ENCODE results near the gene SYNGR1. TPM values are rescaled to one million over a fixed set of nuclear protein-coding genes. Genes with fewer than 3 reads are reported as not detected.

SYNGR1 gene
- total RNA-seq, 1 donor from 2014 or later = 5.7 TPM

- no peaks in the 10 kb centered on the region for H3K9me3 ChIP-seq (ENCODE audit: control insufficient read depth in 3 of 3, low read length in 3 of 3)
- H3K4me1 ChIP-seq (ENCODE audit: control insufficient read depth in 3 of 3, insufficient read depth in 3 of 3, low read length in 3 of 3) = peaks cover 0 to 5% (median 0%) of the 10 kb centered on the region in 3 donors
- H3K36me3 ChIP-seq (ENCODE audit: control insufficient read depth in 3 of 3, insufficient read depth in 3 of 3, low read length in 3 of 3) = peaks cover 7 to 17% (median 12%) of the 10 kb centered on the region in 3 donors
- no peak overlapping the region for H3K4me3 ChIP-seq (ENCODE audit: low read length in 3 of 3)
- no peak overlapping the region for H3K27ac ChIP-seq (ENCODE audit: low read depth, low read length)
- no peak overlapping the region for H3K9ac ChIP-seq (ENCODE audit: low read depth in 1 of 3, low read length in 3 of 3)
- peaks cover 8 to 27% (median 18%) of the 10 kb centered on the region in 3 donors for H3K27me3 ChIP-seq (ENCODE audit: control insufficient read depth in 3 of 3, insufficient read depth in 3 of 3, low read length in 3 of 3)
Measured at GRCh38 chr22:39381009-39381755, 31.4 kb downstream of the SYNGR1 start.

- Histone ChIP-seq H3K27ac (ENCODE audit: low read depth, low read length) (no peak overlapping the region), H3K9ac (ENCODE audit: low read depth in 1 of 3, low read length in 3 of 3) (no peak overlapping the region), H3K9me3 (ENCODE audit: control insufficient read depth in 3 of 3, low read length in 3 of 3) (no peaks in the 10 kb centered on the region), H3K27me3 (ENCODE audit: control insufficient read depth in 3 of 3, insufficient read depth in 3 of 3, low read length in 3 of 3) (peaks cover 8 to 28% (median 19%) of the 10 kb centered on the region in 3 donors), H3K36me3 (ENCODE audit: control insufficient read depth in 3 of 3, insufficient read depth in 3 of 3, low read length in 3 of 3) (peaks cover 7 to 15% (median 9%) of the 10 kb centered on the region in 3 donors), H3K4me1 (ENCODE audit: control insufficient read depth in 3 of 3, insufficient read depth in 3 of 3, low read length in 3 of 3) (peaks cover 0 to 5% (median 0%) of the 10 kb centered on the region in 3 donors), H3K4me3 (ENCODE audit: low read length in 3 of 3) (no peak overlapping the region)
Measured at GRCh38 chr22:39381930-39382329, 32.1 kb downstream of the SYNGR1 start.

- Histone ChIP-seq H3K4me1 (ENCODE audit: control insufficient read depth in 3 of 3, insufficient read depth in 3 of 3, low read length in 3 of 3) (peaks cover 0 to 5% (median 0%) of the 10 kb centered on the region in 3 donors), H3K36me3 (ENCODE audit: control insufficient read depth in 3 of 3, insufficient read depth in 3 of 3, low read length in 3 of 3) (peaks cover 7 to 14% (median 9%) of the 10 kb centered on the region in 3 donors), H3K27me3 (ENCODE audit: control insufficient read depth in 3 of 3, insufficient read depth in 3 of 3, low read length in 3 of 3) (peaks cover 8 to 33% (median 23%) of the 10 kb centered on the region in 3 donors), H3K27ac (ENCODE audit: low read depth, low read length) (no peak overlapping the region), H3K4me3 (ENCODE audit: low read length in 3 of 3) (no peak overlapping the region), H3K9ac (ENCODE audit: low read depth in 1 of 3, low read length in 3 of 3) (no peak overlapping the region), H3K9me3 (ENCODE audit: control insufficient read depth in 3 of 3, low read length in 3 of 3) (no peaks in the 10 kb centered on the region)
Measured at GRCh38 chr22:39382410-39382809, 32.6 kb downstream of the SYNGR1 start.

GRCh38 chr22:39383841-39384625 is 34.2 kb downstream of the SYNGR1 start:
- H3K4me3 ChIP-seq (ENCODE audit: low read length in 3 of 3) = no peak overlapping the region
- peaks cover 4 to 11% (median 7%) of the 10 kb centered on the region in 3 donors for H3K4me1 ChIP-seq (ENCODE audit: control insufficient read depth in 3 of 3, insufficient read depth in 3 of 3, low read length in 3 of 3)
- peak overlapping the region in 1 of 3 donors; percentile 1 for H3K9ac ChIP-seq (ENCODE audit: low read depth in 1 of 3, low read length in 3 of 3)
- H3K36me3 ChIP-seq (ENCODE audit: control insufficient read depth in 3 of 3, insufficient read depth in 3 of 3, low read length in 3 of 3) = peaks cover 0 to 2% (median 0%) of the 10 kb centered on the region in 3 donors
- H3K9me3 ChIP-seq (ENCODE audit: control insufficient read depth in 3 of 3, low read length in 3 of 3) = no peaks in the 10 kb centered on the region
- H3K27ac ChIP-seq (ENCODE audit: low read depth, low read length) = no peak overlapping the region
- H3K27me3 ChIP-seq (ENCODE audit: control insufficient read depth in 3 of 3, insufficient read depth in 3 of 3, low read length in 3 of 3) = peaks cover 8 to 40% (median 32%) of the 10 kb centered on the region in 3 donors

GRCh38 chr22:39384750-39385480 is 35.1 kb downstream of the SYNGR1 start:
- Histone ChIP-seq H3K27ac (ENCODE audit: low read depth, low read length) (no peak overlapping the region), H3K36me3 (ENCODE audit: control insufficient read depth in 3 of 3, insufficient read depth in 3 of 3, low read length in 3 of 3) (peaks cover 0 to 2% (median 0%) of the 10 kb centered on the region in 3 donors), H3K9me3 (ENCODE audit: control insufficient read depth in 3 of 3, low read length in 3 of 3) (no peaks in the 10 kb centered on the region), H3K4me1 (ENCODE audit: control insufficient read depth in 3 of 3, insufficient read depth in 3 of 3, low read length in 3 of 3) (peaks cover 4 to 11% (median 7%) of the 10 kb centered on the region in 3 donors), H3K9ac (ENCODE audit: low read depth in 1 of 3, low read length in 3 of 3) (peak overlapping the region in 1 of 3 donors; percentile 1), H3K4me3 (ENCODE audit: low read length in 3 of 3) (no peak overlapping the region), H3K27me3 (ENCODE audit: control insufficient read depth in 3 of 3, insufficient read depth in 3 of 3, low read length in 3 of 3) (peaks cover 8 to 40% (median 32%) of the 10 kb centered on the region in 3 donors)

GRCh38 chr22:39388261-39389011 is 38.6 kb downstream of the SYNGR1 start:
- H3K27me3 ChIP-seq (ENCODE audit: control insufficient read depth in 3 of 3, insufficient read depth in 3 of 3, low read length in 3 of 3) = peaks cover 8 to 32% (median 32%) of the 10 kb centered on the region in 3 donors
- peak overlapping the region; percentile 58 to 65 (median 59) for H3K4me3 ChIP-seq (ENCODE audit: low read length in 3 of 3)
- peak overlapping the region in 2 of 3 donors; percentile 43 to 66 for H3K9ac ChIP-seq (ENCODE audit: low read depth in 1 of 3, low read length in 3 of 3)
- peaks cover 4 to 11% (median 7%) of the 10 kb centered on the region in 3 donors for H3K4me1 ChIP-seq (ENCODE audit: control insufficient read depth in 3 of 3, insufficient read depth in 3 of 3, low read length in 3 of 3)
- no peaks in the 10 kb centered on the region for H3K9me3 ChIP-seq (ENCODE audit: control insufficient read depth in 3 of 3, low read length in 3 of 3)
- no peak overlapping the region for H3K27ac ChIP-seq (ENCODE audit: low read depth, low read length)
- H3K36me3 ChIP-seq (ENCODE audit: control insufficient read depth in 3 of 3, insufficient read depth in 3 of 3, low read length in 3 of 3) = no peaks in the 10 kb centered on the region

- Histone ChIP-seq H3K4me1 (ENCODE audit: control insufficient read depth in 3 of 3, insufficient read depth in 3 of 3, low read length in 3 of 3) (peaks cover 4 to 9% (median 7%) of the 10 kb centered on the region in 3 donors), H3K9me3 (ENCODE audit: control insufficient read depth in 3 of 3, low read length in 3 of 3) (no peaks in the 10 kb centered on the region), H3K27me3 (ENCODE audit: control insufficient read depth in 3 of 3, insufficient read depth in 3 of 3, low read length in 3 of 3) (peaks cover 5 to 23% (median 23%) of the 10 kb centered on the region in 3 donors), H3K27ac (ENCODE audit: low read depth, low read length) (no peak overlapping the region), H3K4me3 (ENCODE audit: low read length in 3 of 3) (no peak overlapping the region), H3K36me3 (ENCODE audit: control insufficient read depth in 3 of 3, insufficient read depth in 3 of 3, low read length in 3 of 3) (no peaks in the 10 kb centered on the region), H3K9ac (ENCODE audit: low read depth in 1 of 3, low read length in 3 of 3) (no peak overlapping the region)
Measured at GRCh38 chr22:39389420-39389819, 39.6 kb downstream of the SYNGR1 start.

- H3K27ac ChIP-seq (ENCODE audit: low read depth, low read length) = no peak overlapping the region
- no peak overlapping the region for H3K4me3 ChIP-seq (ENCODE audit: low read length in 3 of 3)
- peaks cover 0 to 8% (median 7%) of the 10 kb centered on the region in 3 donors for H3K27me3 ChIP-seq (ENCODE audit: control insufficient read depth in 3 of 3, insufficient read depth in 3 of 3, low read length in 3 of 3)
- H3K36me3 ChIP-seq (ENCODE audit: control insufficient read depth in 3 of 3, insufficient read depth in 3 of 3, low read length in 3 of 3) = no peaks in the 10 kb centered on the region
- H3K4me1 ChIP-seq (ENCODE audit: control insufficient read depth in 3 of 3, insufficient read depth in 3 of 3, low read length in 3 of 3) = peaks cover 4 to 7% (median 6%) of the 10 kb centered on the region in 3 donors
- no peaks in the 10 kb centered on the region for H3K9me3 ChIP-seq (ENCODE audit: control insufficient read depth in 3 of 3, low read length in 3 of 3)
- H3K9ac ChIP-seq (ENCODE audit: low read depth in 1 of 3, low read length in 3 of 3) = no peak overlapping the region
Measured at GRCh38 chr22:39392341-39392948, 42.7 kb downstream of the SYNGR1 start.
